Effector memory CD8-positive, alpha-beta T cell (primary cell): ENCODE measurements around the gene ARVCF.

Experiments
- ATAC-seq: fragments of 150-1000 bp; cut with Tn5 transposase; replicated peaks from 2 replicates; pipeline ENCODE4 v1.10.0; 2021; ENCODE audit warnings: mild to moderate bottlenecking, moderate library complexity
- DNase-seq, 3 experiments: peaks; one replicate each; pipeline ENCODE4 v3.0.0; 2021
- H3K27ac Mint-ChIP-seq, 2 donors: one replicate each; pipeline ENCODE4 v1.8.0; 2022; ENCODE audit warnings: mild to moderate bottlenecking in 2 of 2, mixed read lengths in 2 of 2, moderate library complexity in 2 of 2
- H3K27me3 Mint-ChIP-seq, 2 donors: one replicate each; pipeline ENCODE4 v1.8.0; 2022; ENCODE audit warnings: mixed read lengths in 2 of 2
- H3K36me3 Mint-ChIP-seq: one replicate; pipeline ENCODE4 v1.8.0; 2022; ENCODE audit warnings: mild to moderate bottlenecking, moderate library complexity, mixed read lengths; ENCODE audit not compliant: insufficient read depth
- H3K4me1 Mint-ChIP-seq, 2 donors: one replicate each; pipeline ENCODE4 v1.8.0; 2022; ENCODE audit warnings: low read depth in 2 of 2, mixed read lengths in 2 of 2
- H3K4me3 Mint-ChIP-seq, 2 donors: one replicate each; pipeline ENCODE4 v1.8.0; 2022; ENCODE audit warnings: mild to moderate bottlenecking in 2 of 2, mixed read lengths in 2 of 2, moderate library complexity in 2 of 2
- H3K9me3 Mint-ChIP-seq, 2 donors: one replicate each; pipeline ENCODE4 v1.8.0; 2022; ENCODE audit warnings: mixed read lengths in 2 of 2

Gene ARVCF

DNA sequence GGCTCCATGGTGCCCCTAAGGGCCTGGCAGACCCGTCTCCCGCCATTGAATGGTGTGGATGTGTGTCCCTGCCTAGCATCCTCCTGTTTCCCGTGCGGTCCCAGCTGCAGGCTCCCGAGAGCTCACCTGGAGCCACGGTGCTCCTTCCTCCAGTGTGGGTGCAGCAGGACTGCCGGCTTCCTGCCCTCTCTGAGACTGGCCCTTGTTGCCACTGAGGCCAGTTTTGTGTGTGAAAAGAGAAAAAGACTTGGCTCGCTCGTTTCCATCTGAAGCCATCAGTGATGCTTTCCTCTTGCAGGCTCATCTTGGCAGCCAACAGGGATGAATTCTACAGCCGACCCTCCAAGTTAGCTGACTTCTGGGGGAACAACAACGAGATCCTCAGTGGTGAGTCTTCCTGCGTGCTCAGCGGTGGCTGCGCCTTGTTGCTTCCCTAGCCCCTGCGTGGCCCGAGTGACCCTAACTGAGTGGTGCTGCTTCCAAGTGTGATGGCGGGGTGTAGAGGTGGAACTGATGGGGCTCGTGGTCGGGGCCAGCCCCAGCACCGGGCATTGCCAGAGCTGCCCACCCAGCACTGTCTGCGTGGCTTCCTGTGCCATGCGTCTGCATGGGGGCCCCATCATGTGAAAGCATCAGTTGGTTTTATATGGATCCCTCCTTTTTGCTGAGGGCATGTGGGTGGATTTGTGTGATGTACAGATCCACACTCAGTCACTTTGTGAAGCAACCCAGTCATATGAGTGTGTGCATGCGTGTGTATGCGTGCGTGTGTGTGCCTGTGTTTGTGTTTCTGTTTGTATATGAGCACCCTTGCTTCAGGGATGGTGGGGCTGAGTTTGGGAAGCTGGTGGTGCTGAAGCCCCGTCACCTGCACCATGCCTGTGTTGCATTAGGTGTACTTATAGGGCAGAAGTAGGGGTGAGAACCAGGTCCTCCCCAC lies 26.7 kb upstream of the ARVCF start:
- H3K4me3 Mint-ChIP-seq, result no peak overlapping the region
- H3K27me3 Mint-ChIP-seq, result no peaks in the 10 kb centered on the region
- DNase-seq (no peak), ATAC-seq (no peak)
- peak overlapping the region; percentile 41 to 60 for H3K27ac Mint-ChIP-seq
- H3K9me3 Mint-ChIP-seq, result no peaks in the 10 kb centered on the region
- peaks cover 34% of the 10 kb centered on the region for H3K36me3 Mint-ChIP-seq
- H3K4me1 Mint-ChIP-seq, result peaks cover 2 to 15% of the 10 kb centered on the region in 2 donors

DNA sequence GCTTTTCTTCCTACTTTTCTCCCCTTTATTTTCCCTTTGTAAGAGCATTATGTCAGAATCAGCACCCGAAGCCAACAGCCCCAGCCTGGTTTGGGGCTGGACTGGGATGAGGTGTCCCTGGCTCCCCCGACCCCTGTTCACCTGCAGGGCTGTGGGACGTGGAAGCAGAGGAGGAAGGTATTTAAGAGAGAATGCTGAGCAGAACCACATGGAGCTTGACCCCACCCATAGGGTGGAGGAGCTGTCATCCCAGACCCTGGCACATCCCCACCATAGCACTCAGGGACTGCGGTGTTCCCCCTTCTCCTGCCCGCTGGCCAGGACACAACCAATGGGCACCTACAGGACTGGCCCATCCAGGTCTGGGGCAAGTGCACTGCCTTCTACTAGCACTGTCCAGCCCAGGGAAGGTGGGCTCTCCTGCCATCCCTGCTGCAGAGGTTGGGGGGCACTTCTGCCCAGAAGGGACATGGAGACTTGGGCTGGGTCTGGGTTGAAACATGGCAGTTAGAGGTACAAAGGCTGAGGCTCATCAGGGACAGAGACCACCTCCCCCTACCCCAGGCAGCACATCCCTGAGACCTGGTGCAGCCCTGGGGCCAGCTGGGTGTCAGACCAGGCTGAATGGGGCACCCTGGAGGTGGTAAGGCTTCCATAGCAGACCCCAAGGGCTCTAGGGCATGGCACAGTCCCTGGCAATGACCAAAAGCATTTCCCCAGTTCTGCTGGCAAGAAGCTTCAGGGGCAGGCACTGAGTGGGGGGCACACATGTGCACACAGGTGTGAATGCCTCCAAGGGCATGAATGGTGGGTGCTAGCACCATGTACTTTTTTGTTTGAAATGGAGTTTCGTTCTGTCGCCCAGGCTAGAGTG lies 23.9 kb upstream of the ARVCF start:
- H3K4me1 Mint-ChIP-seq, result peaks cover 12 to 22% of the 10 kb centered on the region in 2 donors
- no peak overlapping the region for H3K4me3 Mint-ChIP-seq
- ATAC-seq, result no peak
- no peaks in the 10 kb centered on the region for H3K9me3 Mint-ChIP-seq
- peaks cover 21% of the 10 kb centered on the region for H3K36me3 Mint-ChIP-seq
- no peaks in the 10 kb centered on the region for H3K27me3 Mint-ChIP-seq
- DNase-seq, result no peak
- H3K27ac Mint-ChIP-seq, result no peak overlapping the region

DNA sequence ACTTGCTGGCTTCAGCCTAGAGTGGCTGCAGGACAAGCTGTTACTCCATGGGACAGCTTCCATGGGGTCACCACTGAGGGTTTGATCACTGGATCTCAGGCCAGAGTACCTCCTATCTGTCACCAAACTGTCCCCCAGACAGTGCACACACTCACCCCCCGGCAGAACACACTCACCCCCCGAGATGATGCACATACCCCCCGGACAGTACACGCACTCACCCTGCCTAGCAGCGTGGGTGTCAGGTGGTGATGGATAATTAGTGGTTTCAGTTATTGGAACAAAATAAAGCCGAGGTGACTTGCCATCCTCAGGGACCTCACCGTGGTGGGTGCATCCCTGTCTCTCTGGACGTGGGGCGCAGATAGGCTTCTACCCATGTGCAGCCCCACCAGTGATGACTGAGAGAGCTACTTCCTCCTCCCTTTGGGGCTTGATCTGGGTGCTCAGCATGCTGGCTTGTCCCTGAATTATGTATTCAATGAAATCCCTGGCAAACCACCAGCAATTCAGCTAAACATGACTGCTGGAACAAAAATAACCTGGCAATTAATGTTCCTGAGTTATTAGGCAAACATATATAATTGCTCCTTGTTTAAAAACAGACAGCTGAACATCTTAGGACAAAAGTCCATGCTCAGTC lies 23.2 kb upstream of the ARVCF start:
- Mint-ChIP-seq H3K27ac (no peak overlapping the region), H3K4me3 (no peak overlapping the region), H3K27me3 (no peaks in the 10 kb centered on the region), H3K9me3 (no peaks in the 10 kb centered on the region), H3K4me1 (peaks cover 19 to 29% of the 10 kb centered on the region in 2 donors), H3K36me3 (peaks cover 17% of the 10 kb centered on the region)
- DNase-seq (no peak), ATAC-seq (no peak)

DNA sequence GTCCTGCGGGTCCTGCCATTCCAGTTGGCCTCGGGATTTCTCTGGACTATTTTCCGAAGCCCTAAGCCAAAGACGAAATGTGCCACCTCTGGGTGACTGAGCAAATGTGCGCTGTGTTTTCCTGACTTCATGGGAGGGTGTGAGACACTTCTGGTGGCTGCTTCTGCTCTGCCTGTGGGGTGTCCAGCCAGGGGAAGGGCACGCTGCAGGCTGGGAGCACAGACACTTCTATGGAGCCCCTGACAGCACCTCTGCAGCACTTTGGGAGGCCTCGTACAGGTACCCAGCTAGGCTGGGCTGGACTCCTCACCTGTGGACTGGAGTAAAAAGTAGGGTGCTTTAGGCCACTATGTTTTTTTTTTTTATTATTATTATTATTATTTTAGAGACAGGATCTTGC lies 22.0 kb upstream of the ARVCF start:
- Mint-ChIP-seq H3K36me3 (peaks cover 12% of the 10 kb centered on the region), H3K4me1 (peaks cover 22 to 30% of the 10 kb centered on the region in 2 donors), H3K9me3 (no peaks in the 10 kb centered on the region), H3K4me3 (no peak overlapping the region), H3K27ac (no peak overlapping the region), H3K27me3 (no peaks in the 10 kb centered on the region)
- DNase-seq (no peak), ATAC-seq (no peak)

DNA sequence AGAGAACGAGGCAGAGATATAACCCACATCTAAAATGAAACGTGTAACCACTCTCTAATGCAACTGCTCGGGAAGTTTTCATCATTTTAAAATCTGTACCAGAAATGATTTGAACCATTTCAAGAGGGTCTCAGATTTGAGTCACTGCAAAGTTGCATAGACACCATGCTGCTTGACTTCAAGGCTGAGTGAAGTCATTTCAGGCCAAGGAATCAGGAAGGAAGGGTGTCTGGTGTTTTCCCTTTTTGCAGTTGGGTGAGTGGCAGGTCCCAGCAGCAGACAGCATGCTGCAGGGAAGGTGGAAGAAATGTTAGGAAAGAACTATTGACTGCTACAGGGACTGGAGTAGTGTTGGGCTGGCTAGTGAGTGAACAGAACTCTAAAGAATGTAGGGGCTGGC lies 20.8 kb upstream of the ARVCF start:
- H3K9me3 Mint-ChIP-seq, result no peaks in the 10 kb centered on the region
- H3K27ac Mint-ChIP-seq, result peak overlapping the region in 1 of 2 donors; percentile 52
- no peak for DNase-seq
- peaks cover 25 to 30% of the 10 kb centered on the region in 2 donors for H3K4me1 Mint-ChIP-seq
- ATAC-seq, result no peak
- H3K4me3 Mint-ChIP-seq, result no peak overlapping the region
- peaks cover 8% of the 10 kb centered on the region for H3K36me3 Mint-ChIP-seq
- no peaks in the 10 kb centered on the region for H3K27me3 Mint-ChIP-seq

DNA sequence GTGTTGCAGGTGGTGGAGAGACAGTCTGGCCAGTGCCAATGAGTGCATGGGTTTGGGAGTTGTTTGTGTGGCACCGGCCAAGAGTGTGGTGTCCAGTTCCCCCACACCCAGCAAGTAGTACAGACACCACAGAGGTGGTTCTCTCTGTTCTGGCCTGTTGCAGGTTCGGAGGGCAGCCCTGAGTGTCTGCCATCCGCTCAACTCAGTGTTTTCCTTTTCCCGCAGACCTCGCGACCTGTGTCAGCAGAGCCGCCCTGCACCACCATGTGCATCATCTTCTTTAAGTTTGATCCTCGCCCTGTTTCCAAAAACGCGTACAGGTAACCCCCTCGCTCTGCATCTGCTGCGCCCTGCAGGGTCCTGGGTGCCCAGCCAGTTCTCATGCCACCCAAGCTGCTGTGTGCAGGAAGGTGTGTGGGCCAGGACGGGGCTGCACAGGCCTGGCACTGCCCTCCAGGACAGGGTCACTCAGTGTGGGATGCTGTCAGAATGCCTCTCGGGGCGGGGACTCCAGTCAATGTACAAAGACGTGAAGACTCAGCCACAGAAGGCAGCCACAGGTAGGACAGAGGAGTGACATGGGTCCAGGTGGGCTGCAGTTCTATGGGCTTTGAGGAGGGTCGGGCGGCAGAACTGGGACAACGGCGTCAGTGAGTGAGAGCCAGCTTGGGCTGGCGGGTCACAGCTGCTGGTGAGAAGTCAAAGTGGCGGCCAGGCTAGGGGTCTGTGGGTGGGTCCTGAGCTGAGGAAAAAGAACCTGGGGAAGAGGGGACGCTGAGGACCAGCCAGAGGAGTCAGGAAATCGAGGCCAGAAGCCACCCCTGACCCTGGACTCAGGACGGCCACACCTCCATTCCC lies 20.1 kb upstream of the ARVCF start:
- no peak for DNase-seq
- peak overlapping the region; percentile 52 to 81 for H3K27ac Mint-ChIP-seq
- no peaks in the 10 kb centered on the region for H3K9me3 Mint-ChIP-seq
- H3K4me3 Mint-ChIP-seq, result no peak overlapping the region
- peaks cover 8% of the 10 kb centered on the region for H3K36me3 Mint-ChIP-seq
- ATAC-seq, result no peak
- H3K4me1 Mint-ChIP-seq, result peaks cover 31 to 37% of the 10 kb centered on the region in 2 donors
- no peaks in the 10 kb centered on the region for H3K27me3 Mint-ChIP-seq

DNA sequence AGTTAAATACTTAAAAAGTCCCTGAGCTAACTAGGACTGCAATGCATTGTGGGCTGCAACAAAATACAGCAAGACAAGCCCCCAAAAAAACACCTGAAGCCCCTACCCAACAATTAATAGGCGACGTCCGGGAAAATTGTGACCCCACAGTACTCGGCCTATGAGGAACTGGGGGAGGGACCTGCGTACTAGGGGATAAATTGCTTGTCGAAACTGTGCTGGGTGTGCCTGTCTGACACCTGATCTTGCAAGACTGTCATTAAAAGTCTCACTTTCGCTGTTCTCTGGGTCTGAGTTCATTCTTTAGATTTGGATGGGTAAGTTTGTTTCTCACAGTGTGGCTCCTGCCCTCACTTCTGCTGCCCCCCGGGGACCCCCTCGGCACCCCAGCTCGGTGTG lies 19.5 kb upstream of the ARVCF start:
- Mint-ChIP-seq H3K9me3 (no peaks in the 10 kb centered on the region), H3K27me3 (no peaks in the 10 kb centered on the region), H3K36me3 (peaks cover 8% of the 10 kb centered on the region), H3K4me1 (peaks cover 36 to 44% of the 10 kb centered on the region in 2 donors), H3K27ac (peak overlapping the region in 1 of 2 donors; percentile 81), H3K4me3 (no peak overlapping the region)
- ATAC-seq (no peak), DNase-seq (no peak)

DNA sequence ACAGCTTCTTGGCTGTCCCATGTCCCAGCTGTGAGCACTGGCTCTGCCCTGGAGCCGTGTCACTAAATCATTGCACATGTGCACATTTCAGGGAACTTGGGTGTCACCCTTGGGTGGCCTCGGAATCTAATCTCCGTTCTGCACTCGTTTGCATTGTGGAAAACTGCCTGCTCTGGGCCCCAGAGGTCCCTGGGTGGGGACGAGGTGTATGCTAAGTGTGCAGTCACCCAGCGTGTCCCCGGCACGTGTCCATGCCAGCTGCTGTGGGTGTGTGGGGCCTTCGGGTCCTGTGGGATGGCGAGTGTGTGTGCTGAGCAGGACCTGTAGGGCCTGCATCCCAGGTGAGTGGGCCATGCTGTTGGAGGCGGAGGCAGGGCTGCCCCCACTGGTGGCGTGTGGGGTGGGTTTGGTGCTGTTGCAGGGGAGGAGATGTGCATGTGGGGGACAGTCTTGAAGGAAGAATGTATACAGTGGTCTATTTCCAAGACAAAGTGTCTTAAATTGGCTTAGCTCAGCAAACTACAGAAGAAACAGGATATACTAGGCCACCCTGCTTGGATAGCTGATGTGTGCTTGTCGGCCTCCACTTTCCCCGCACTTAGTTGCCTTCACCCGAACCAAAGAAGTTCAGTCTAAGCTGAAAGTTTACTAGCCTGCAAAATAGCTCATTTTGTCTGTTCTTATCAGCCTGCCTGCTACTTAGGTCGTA lies 18.9 kb upstream of the ARVCF start:
- Mint-ChIP-seq H3K27me3 (no peaks in the 10 kb centered on the region), H3K9me3 (no peaks in the 10 kb centered on the region), H3K4me1 (peaks cover 36 to 44% of the 10 kb centered on the region in 2 donors), H3K36me3 (peaks cover 8% of the 10 kb centered on the region), H3K27ac (peak overlapping the region in 1 of 2 donors; percentile 81), H3K4me3 (no peak overlapping the region)
- ATAC-seq (no peak), DNase-seq (no peak)

DNA sequence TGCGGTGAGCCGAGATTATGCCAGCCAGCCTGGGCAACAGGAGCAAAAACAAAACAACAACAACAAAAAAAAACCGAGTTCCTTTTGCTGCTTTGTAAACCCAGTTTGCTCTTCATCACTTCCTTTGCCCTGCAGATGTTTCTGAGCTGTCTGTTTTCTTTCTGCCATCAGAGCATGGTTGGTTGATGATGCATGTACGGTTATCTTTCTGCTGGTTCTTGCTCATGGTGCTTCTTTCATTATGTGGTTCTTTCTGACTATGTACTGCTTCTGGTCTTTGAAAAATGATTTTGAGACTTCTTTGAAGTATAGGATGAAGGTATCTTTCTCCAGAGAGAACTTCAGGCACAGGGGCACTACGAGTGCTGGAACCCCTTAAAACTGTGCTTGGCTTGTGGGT lies 17.5 kb upstream of the ARVCF start:
- Mint-ChIP-seq H3K27me3 (no peaks in the 10 kb centered on the region), H3K27ac (peak overlapping the region; percentile 51 to 52), H3K36me3 (peaks cover 3% of the 10 kb centered on the region), H3K4me1 (peaks cover 38 to 39% of the 10 kb centered on the region in 2 donors), H3K9me3 (no peaks in the 10 kb centered on the region), H3K4me3 (no peak overlapping the region)
- ATAC-seq, result no peak
- DNase-seq, result no peak

DNA sequence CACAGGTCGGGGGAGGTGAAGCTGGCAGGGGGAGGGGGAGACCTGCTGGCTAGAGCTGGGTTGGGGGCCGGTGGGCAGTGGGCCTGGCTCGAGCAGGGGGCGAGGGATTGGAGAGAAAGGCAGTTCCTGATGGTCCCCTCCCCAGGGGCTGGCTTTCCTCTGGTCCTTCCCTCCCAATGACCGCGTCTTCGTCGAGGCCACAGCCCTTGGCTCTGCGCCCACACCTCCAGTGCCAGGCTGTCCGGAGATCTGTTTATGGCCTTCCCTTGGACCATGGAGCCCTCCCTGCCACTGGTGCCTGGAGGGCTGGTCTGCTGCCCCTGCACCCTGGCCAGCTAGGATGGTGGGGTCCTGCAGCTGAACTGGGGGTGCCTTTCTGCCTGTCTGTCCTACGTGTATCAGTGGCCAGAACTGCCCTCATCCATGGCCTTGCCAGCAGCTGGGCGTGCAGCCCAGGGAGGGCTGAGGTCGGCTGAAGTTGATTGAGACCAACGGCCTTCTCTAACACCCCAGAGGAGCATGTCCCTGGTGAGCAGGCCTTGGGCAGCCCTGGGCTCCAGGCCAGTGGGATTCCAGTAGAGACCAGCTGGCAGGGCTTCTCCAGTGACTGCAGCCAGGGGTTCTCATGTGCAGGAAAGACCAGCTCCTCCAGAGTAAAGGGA lies 16.6 kb upstream of the ARVCF start:
- Mint-ChIP-seq H3K27ac (peak overlapping the region; percentile 52 to 82), H3K36me3 (peaks cover 3% of the 10 kb centered on the region), H3K4me1 (peaks cover 42 to 43% of the 10 kb centered on the region in 2 donors), H3K4me3 (no peak overlapping the region), H3K27me3 (no peaks in the 10 kb centered on the region), H3K9me3 (no peaks in the 10 kb centered on the region)
- ATAC-seq (no peak), DNase-seq (no peak)

DNA sequence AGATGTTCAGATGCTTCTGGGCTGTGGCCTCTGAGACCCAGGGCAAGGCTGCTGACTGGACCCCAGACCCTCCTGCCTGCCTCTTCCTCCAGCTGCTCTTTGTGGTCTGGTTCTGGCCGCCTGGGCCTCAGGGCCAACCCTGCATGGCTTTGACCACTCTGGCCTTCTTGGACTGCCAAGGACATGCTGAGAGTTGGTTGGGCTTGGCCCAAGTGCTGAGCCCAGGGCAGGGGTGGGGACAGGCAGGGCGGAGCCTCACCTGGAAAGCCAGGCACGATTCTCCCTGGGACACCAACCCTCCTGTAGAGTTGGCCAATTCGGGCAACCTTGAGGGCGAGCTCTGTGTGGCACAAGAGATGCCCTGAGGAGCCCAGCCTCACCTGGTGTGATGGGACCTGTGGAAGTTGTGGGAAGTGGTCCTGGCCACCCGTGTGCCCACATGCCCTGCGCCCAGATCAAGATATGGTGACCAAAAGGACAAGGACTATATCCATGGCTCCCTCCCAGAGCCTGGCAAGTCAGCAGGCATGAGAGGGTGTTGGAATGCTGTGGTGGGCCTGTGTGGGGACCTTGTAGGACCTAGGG lies 15.9 kb upstream of the ARVCF start:
- Mint-ChIP-seq H3K36me3 (peaks cover 3% of the 10 kb centered on the region), H3K27me3 (no peaks in the 10 kb centered on the region), H3K4me3 (peak overlapping the region in 1 of 2 donors; percentile 44), H3K27ac (peak overlapping the region; percentile 19 to 82), H3K4me1 (peaks cover 38 to 43% of the 10 kb centered on the region in 2 donors), H3K9me3 (no peaks in the 10 kb centered on the region)
- no peak for ATAC-seq
- DNase-seq, result no peak
